ENCODE data around the gene ETV5.

ETV5 gene

DNA sequence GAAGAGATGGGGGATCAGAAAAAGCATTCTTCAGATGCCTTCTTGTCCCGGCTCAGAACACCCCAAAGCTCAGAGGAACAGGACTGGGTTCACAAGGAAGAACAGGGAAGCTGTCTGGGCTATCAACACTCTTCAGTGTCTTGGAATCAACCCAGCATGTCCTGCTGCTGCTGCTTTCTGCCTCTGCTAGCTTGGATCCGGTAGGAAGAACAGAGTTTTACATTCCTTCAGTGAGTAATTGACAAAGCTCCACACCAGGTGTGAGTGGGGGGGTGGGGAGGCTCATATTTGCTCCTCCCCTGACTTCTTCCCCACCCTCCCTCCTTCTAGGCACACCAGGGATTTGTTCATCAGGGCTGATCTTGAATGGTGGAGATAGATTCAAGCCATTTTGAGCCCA is 13.1 kb upstream of the ETV5 start:
- no peak for DNase-seq

DNA sequence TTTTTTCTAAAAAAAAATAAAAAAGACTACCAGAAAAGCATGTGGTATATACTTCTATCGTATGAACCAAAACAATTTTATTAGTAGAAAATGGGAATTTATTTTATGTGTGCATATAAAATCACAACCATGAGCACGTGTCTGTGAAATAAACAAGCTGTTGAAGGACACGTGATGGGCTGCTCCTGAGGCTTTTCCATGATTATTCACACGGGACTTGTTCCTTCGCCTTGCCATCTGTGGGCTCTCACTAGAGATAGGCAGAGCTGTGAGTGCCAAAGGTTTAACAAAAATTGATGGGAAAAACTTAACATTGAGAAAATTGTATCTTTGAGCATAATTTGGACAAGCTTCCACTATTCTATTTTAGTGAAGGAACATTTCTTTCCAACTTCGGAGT is 12.4 kb upstream of the ETV5 start:
- DNase-seq: no peak

DNA sequence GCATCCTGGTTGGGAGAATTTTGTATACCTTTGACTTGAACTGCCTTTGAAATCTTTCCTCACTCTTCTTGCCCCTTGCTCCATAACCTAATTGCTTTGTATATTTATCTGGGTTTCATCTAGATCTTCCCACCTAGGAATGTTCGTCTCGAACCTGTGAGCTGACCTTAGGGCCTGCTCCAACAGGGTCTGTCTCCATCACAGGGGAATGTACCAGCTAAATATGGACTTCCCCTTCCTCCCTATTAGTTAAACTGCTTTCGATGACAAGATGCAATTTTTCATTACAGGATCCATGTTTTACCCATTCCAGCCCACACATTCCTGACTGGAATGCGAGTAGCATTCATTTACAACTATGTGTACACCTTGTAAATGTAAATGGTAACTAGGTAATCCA is 10.6 kb upstream of the ETV5 start:
- DNase-seq: no peak

DNA sequence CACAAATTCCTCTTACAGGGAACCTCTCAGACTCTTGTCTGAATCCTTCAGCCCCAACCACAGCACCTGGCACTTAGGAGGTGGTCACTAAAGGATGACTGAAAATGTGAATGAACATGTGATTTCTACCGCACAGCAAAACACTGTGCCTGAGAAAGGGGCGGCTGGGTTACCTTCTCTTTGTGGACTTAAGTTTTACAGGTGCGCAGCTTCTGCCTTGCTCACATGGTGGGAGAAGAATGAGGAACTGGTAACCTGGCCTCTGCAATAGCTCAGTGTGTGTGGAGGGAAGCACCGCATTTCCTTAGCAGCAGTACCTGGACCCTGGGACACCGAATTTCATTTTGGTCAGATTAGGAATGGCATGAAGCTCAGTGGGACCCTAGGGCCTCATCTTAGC is 9.8 kb upstream of the ETV5 start:
- DNase-seq: no peak

GRCh38 chr3:186117521-186118134 is 8.7 kb upstream of the ETV5 start:
- no peak for DNase-seq

DNA sequence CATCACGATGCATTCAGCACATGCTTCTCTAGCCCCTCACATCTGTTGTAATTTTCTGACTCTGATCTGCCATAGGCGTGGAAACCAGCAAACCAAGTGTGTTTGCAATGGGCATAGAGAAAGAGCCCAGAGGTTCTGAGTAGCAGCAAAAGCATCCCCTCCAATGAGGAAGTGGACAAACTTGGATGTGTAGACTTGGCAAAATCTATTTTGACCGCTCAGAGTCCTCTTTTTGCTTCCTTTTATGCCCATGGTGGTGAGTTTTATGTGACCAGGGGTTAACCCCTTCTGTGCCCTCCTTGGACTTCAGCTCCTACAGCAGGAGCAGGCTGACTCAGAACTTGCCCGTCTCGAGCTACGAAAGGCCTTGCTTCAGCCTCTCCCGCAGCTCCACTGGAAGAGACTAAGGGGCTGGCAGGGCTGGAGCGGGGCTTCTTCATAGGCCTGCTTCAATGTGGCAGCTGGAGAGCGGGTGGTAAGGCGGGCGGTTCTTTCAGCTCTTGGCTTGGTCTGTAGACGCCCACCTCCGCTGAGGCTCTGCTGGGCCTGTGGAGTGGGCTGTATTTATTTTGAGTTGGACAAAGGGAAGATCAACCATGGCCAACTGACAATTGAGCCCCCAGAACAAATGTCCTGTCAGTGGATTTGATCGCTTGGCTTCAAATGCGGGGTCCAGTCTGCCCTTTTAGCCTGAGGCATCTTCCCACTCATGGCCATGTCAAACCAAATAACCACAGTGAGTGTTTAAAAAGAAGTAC is 6.5 kb upstream of the ETV5 start:
- no peak for DNase-seq

DNA sequence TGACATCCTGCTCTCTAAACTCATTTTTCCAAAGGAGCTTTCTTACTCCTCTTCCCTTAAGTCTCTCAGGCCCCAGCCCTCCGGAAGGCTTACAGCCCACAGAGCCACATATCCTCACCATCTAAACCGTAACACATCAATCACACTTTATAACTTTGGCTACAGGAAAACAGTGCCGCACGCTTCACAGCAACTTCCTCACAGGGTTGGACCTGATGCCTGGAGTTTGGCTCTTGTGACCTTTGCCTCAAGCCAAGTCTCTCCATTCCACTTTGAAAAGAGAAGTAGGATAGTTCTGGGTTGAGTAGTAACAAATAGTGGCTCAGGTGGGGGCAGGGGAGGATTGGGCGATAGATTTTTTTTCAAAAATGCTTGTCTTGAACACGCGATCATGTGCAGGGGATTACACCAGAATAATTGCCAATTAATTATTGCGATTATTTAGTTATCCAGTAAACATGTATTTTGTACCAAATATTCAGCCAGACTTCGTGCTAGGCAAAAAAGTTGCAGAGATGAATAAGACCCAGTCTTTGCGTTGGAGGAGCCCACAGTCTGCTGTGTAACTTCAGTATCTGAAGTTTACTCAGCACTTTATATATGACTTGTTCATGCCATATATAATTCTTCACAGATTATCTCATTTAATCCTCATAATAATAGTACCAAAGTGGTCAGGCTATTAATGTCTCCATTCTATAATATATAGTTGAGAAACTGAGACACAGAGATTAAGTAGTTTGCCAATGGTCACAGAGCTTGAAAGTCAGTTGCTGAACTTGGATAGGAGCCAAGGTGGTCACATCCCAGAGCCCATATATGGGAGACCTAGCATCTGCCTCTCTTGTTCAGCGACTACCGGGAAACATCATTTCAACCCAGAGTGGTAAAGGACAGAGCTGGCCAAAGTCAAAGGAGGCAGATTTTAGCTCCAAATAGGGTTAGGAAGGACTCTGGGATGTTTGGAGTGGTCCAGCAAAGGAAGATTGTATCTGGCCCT is 2.4 kb upstream of the ETV5 start:
- no peak for DNase-seq

DNA sequence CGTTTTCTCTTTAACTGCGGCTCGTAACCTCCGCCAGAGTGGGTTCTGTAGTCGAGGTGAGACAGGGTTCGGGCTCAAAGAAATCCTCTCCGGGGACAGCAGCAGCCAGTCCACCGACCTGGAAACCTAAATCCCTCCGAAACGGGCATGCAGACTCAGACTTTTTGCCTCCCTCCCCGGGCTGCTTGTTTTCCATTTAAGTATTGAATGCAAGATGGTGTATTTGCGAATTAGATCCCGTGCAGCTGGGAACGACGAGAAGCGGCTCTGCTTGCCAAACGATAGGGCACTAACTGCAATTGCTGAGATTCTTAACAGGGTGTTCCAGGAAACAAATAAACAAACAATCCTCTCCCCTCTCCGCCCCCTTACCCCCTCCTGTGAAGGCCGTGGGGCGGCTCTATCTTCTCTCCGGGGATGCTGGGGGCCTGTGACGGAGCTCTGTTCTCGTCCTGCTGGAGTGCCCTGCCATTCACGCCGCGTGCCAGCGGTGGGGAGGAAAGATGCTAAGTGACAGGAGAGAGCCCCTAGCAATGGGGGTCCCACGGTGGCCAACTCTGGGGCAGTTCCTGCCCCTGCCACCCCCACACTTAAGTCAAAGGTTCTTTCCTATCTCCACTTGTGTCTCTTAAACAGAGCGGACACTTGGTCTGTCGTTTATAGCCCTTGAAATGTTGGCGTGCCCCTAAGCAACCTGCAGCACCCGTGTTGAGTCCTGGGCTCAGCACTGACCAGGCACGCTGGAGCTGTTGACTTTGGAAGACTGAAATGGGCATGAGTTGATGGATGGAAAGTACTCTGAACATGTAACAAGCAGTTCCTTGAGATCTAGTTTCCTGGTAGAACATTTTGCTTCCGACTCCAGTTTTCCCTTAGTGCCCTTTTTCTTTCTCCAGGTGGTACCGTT is 1.3 kb upstream of the ETV5 start:
- no peak for DNase-seq

GRCh38 chr3:186108106-186108940 is 566 bp downstream of the ETV5 start:
- DNase-seq: peak; percentile 67

DNA sequence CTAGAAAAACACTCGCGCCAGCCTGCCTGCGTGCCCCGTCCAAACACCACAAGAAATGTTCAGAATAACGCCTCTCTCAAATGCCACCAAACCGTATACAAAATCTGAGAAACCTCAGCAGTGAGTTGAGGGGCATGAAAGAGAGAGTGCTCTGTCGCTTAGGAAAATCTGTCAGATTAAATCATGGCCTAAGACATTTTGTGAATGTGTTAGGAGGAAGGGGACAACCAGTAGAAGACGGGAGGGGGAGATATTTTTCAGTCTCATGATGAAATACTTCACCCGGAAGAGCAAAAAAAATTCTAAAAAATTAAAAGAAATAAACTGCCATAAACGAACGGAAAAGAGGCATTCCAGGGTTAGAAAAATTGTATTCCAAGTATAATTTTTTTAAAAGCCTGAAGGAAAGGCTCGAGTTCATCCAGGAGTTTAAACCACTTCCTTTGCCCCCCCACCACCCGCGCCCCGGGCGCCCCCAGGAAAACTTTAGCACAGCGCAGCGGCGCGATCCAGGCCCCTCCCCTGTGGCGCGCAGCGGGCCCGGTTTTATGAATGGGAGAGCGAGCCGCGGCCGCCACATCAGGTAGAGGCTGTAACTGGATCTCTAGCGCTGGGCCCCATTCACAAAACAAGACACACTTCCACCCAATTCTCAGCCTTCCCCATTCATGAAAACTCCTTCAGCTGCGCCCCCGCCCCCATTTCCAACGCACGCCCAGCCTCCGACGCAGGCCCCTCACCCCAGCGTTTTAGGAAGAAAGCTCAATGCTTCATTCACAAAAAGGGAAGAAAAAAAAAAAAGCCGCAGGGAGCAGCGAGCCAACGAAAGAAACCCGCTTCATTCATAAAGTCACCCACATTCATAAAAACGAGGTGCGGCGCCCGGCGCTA is 1.4 kb downstream of the ETV5 start:
- DNase-seq: peak; percentile 54

GRCh38 chr3:186105543-186105942 is 3.3 kb downstream of the ETV5 start:
- no peak for DNase-seq

DNA sequence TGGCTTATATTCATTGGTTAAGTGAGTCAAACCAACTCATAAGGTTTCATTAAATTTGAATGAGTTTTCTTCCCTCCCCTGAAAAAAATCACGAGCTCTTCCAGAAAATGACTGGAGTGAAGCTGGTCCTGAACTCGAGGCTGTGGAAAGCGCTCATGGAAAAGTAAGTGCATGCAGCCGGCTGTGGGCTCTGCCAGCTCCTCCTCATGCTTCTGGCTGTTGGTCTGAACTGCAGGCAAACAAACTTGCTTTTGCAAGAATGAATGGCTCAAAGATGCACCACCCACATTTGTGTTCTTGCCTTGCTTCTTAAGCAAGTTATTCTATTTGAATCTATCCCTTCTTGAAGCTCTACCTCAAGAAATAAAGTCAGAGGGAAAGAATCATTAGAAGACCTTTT is 6.2 kb downstream of the ETV5 start:
- no peak for DNase-seq

GRCh38 chr3:186100398-186100797 is 8.5 kb downstream of the ETV5 start:
- no peak for DNase-seq

DNA sequence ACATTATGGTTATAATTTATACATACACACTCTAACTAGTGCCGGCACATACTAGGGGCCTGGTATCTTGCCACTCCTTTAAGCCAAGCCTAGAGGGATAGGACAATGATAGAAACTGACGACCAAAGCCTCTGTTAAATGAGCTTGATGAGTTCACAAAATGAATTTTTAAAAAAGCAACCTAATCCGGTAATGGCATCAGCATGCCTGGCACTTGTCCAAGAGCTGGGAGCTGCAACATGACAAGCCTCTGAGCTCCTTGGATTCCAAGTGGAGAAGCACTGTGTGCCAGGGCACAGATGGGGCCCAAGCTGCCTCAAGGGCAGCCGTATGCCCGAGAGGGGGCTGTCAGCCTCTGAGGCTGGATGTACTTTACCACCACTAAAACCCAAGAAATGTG is 9.7 kb downstream of the ETV5 start:
- peak; percentile 45 for DNase-seq

DNA sequence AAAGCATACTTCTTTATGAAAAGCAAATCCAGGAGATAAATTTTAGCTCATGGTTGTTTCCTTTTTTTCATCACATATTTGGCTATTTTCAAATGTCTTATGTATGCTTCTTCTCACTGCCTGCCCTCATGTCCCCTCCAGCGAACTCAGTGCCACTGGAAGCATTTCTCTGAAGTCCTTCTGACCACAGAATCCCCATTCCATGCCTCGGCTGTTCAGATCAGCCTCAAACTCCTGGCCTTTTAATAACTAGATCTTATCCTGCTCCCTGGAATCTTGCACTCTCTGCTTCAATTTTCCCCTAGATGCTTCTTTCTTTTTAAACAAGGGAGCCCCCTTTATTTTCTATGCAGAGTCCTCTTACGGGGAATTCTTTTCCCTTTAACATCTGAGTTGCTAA is 10.1 kb downstream of the ETV5 start:
- no peak for DNase-seq

GRCh38 chr3:186097663-186098451 is 11.0 kb downstream of the ETV5 start:
- DNase-seq: no peak

- no peak for DNase-seq
These were observed 11.6 kb downstream of the ETV5 start for GRCh38 chr3:186097317-186097662.

DNA sequence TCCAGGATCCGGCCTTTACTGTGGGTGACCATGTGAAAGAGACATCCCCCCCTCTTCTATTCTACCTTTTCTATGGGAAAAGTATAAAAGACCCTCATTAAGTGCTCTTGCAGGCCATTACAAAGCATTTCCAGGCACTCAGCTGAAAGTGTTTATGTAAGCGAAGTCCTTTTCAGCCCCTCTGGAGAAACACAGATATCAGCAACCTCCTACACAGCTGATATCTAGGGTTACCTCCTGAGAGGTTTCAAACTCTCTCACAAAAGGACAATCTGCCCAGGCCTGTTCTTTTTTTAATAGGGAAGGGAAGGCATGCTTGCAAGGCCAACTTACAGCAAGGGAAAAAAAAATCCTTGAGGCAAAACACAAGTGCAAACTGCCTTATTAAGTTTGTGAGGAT is 12.6 kb downstream of the ETV5 start:
- no peak for DNase-seq

DNA sequence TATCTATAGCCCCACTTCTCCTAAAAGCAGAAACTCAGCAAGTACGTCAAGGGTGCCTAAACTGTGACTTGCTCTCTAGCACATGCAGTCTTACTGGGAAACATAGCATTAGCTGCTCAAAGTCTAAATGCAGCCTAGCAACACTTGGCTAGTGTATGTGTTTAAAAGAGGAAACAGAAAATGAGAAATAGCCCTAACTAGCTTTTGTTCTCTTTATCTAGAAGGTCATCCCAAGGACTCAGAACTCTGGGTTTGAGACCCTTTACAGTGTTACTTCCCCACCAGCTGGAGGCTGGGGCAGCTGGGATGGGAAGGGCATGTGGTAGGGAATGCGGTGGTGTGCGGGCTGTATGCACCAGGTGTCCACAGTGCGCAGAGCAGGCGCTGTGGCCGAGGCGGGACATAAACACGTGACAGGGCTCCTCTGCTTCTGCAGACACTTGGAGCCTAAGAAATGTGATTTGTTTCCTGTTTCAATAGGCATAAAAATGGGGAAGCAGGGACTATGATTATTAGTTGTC is 13.3 kb downstream of the ETV5 start:
- DNase-seq: no peak
